Dermis blood vessel endothelial cell (primary cell): Measurements from ENCODE around the gene THOP1. TPM values are rescaled to one million over a fixed set of nuclear protein-coding genes. Genes with fewer than 3 reads are reported as not detected.

Source experiments
- DNase-seq: peaks from one replicate; pipeline ENCODE4 v3.0.0; 2010
- total RNA-seq: library from RNA; depleted of rRNA; stranded (reverse); fragments of >200 nt; gene quantifications from 2 replicates; pipeline ENCODE4 v1.2.3, GENCODE V29; 2014

THOP1 gene
- 51.7 and 160 TPM in 2 replicates for total RNA-seq

- DNase-seq: peak; percentile 99
Observed at GRCh38 chr19:2785244-2785997, at the start of gene THOP1. Gene THOP1 (plus strand): TSS chr19:2785503. CDS start chr19:2785663, 160 bp downstream.

- DNase-seq: no peak
Observed at GRCh38 chr19:2736550-2737190, 48.6 kb upstream of the THOP1 start.

- DNase-seq: peak; percentile 99
Observed at GRCh38 chr19:2739602-2740313, 45.5 kb upstream of the THOP1 start, which contains the start of gene SLC39A3. Gene SLC39A3 (minus strand): TSS chr19:2740017. CDS start chr19:2737257, 2,760 bp downstream.

GRCh38 chr19:2740314-2740656, 45.0 kb upstream of the THOP1 start:
- DNase-seq: no peak

GRCh38 chr19:2743099-2743498, 42.2 kb upstream of the THOP1 start:
- no peak for DNase-seq

- no peak for DNase-seq
Observed at GRCh38 chr19:2744113-2744512, 41.2 kb upstream of the THOP1 start.

GRCh38 chr19:2747349-2747748, 38.0 kb upstream of the THOP1 start:
- no peak for DNase-seq

GRCh38 chr19:2750808-2751437, 34.4 kb upstream of the THOP1 start:
- DNase-seq: no peak

GRCh38 chr19:2751438-2751830, 33.9 kb upstream of the THOP1 start:
- DNase-seq: no peak

GRCh38 chr19:2754659-2755447, 30.4 kb upstream of the THOP1 start:
- no peak for DNase-seq

- DNase-seq: no peak
Observed at GRCh38 chr19:2755448-2755705, 29.9 kb upstream of the THOP1 start.

GRCh38 chr19:2755811-2756210, 29.5 kb upstream of the THOP1 start:
- no peak for DNase-seq

- no peak for DNase-seq
Observed at GRCh38 chr19:2756477-2756876, 28.8 kb upstream of the THOP1 start.

GRCh38 chr19:2756921-2757881, 28.1 kb upstream of the THOP1 start:
- no peak for DNase-seq

- DNase-seq: no peak
Observed at GRCh38 chr19:2758601-2759313, 26.5 kb upstream of the THOP1 start.

GRCh38 chr19:2759362-2759761, 25.9 kb upstream of the THOP1 start:
- DNase-seq: no peak

- DNase-seq: no peak
Observed at GRCh38 chr19:2759965-2760364, 25.3 kb upstream of the THOP1 start.

- no peak for DNase-seq
Observed at GRCh38 chr19:2761309-2761677, 24.0 kb upstream of the THOP1 start.

- no peak for DNase-seq
Observed at GRCh38 chr19:2761876-2762782, 23.2 kb upstream of the THOP1 start.
